DOHH2 (cell line): ENCODE results near the gene PIK3CA.

Experiments used
- CTCF ChIP-seq: fragments of 200-600 bp; sonication (generic); IDR thresholded peaks from one replicate; pipeline ENCODE4 v1.5.1; 2014; ENCODE audit warnings: antibody characterized with exemption, mild to moderate bottlenecking, low read depth, low read length; ENCODE audit not compliant: poor library complexity, severe bottlenecking
- EZH2phosphoT487 ChIP-seq: fragments of 200-600 bp; sonication (generic); IDR thresholded peaks from 2 replicates; pipeline ENCODE4 v1.6.1; 2017; ENCODE audit warnings: borderline replicate concordance, mild to moderate bottlenecking, antibody characterized with exemption, low read length, moderate library complexity, mixed read lengths

GRCh38 chr3:179278151-179278550 lies 130.0 kb downstream of the PIK3CA start:
- TF ChIP-seq CTCF (no peak), EZH2phosphoT487 (no peak)
